HG02623 (cell line): ENCODE data around the gene PARD3B.

ENCODE experiments used
- ATAC-seq: cut with Tn5 transposase; IDR thresholded peaks from one replicate; pipeline ENCODE4 v1.9.1; 2021; ENCODE audit warnings: moderate library complexity; ENCODE audit not compliant: unreplicated experiment

The PARD3B gene

DNA sequence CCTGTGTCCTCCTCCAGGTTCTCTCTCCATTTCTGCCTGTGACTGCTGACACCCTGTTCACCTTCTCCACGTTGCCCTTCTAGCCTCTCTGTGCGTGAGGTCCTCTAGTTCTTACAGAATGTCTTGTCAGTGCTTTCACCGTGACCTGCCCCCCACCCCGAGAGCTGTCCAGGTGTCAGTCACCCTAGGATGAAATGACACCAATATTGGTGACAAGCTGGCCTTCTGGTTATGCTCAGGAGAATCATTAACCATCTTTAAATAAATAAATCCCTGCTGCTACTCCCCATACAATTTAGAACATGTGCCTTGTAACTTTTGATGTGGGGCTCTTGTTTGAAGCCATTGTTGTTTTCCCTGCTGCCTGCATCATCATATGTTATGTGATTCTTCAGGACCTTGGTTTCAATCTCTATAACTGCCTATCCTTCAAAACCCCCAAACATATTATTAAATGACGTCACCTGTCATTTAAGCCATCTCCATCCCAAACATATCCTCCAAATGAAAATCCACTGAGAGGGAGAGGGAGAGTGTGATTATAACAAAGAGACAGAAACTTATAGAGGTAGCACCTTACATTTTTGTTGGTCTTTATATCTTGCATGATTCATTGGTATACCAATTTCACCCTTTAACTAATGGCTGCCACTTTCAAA lies 496.3 kb downstream of the PARD3B start:
- ATAC-seq, result no peak

DNA sequence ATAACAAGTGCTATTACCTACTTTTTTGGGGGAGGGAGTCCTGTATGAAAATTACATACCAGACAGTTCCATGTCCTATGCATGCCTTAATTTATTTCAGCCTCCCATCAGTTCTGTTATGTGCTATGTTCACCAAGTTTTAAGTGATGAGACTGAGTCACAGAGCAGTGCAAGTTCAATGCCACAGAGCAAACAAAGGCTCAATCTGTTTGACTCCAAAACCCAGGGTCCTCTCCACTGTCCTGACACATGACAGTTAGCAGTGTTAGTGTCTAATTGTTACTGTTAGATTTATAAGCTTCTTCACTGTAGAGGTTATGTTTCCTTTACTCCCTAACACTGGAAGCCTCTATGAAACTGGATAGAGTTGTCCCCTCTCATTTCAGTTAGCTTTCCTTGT lies 498.0 kb downstream of the PARD3B start:
- no peak for ATAC-seq

DNA sequence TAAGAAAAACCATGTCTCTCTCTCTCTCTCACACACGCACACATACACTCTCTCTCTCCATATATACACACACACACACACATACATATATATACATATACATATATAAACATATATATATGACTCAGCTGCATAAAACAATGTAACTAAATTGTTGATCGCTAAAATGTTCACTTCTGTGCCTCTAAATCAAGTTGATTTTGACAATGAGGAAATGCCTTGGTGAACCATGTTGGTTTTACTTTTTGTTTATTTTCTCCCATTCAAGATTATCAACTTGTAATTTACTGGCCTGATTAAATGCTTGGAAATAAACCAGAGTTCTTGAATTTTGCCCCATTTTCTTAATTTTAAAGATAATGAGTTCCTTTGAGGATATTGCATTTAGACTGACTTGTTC lies 500.4 kb downstream of the PARD3B start:
- no peak for ATAC-seq

DNA sequence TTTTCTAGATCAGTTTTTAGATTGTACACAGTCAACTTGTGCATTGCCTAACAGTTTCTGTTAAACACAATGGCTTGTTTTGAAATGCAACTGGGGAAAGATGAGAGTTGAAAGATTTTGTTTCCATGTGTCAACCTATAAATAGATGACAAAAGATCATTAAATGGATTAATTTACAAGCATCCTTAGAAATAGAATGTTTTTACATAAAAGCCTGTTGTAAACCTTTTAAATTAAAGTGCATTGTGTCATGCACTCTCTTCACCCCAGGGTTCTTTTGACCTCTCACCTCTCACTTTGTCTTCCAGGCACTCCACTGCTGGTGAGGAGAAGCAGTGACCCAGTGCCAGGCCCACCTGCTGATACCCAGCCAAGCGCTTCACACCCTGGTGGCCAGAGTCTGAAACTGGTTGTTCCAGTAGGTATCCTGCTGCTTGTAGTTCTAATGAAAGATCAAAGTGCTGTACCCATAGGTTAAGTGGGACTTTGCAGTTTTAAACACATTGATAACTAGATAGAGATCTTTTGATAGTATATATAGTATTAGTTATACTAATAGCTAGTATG lies 502.1 kb downstream of the PARD3B start:
- no peak for ATAC-seq

DNA sequence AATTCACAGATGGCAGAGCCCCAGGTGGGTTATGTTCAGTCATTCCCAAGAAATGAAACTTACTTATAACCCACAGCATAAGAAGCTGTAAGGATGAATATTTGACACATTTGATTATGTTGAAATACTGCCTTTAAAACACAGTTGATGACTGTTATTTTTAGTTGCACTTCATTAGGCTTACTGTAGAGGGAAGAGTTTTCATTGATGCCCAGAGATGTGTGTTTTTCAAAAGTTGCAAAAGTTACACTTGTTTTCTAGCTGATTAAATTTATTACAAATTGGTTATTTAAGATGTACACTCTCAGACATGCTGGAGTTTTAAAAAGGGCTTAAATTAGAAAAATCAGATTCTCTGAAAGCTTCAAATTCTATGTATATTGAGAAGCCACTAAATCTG lies 506.1 kb downstream of the PARD3B start:
- no peak for ATAC-seq

DNA sequence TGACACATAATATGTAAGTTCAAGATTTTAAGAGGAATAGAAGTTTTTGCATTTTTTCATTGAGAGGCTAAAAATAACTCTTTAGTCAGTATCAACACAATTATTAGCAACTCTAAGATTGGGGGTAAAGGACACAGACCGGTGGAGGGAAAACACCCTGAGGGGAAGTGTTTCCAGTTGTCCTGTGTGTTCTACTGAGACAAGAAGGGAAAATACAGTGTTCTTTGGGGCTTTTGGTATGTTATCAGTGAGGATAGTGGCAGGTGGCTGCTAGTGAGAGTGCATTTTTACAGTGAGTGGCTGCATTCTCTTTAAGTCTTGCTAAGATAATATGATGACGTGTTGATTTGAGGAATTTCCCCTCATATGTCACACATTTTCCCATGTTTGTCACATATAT lies 507.5 kb downstream of the PARD3B start:
- no peak for ATAC-seq

DNA sequence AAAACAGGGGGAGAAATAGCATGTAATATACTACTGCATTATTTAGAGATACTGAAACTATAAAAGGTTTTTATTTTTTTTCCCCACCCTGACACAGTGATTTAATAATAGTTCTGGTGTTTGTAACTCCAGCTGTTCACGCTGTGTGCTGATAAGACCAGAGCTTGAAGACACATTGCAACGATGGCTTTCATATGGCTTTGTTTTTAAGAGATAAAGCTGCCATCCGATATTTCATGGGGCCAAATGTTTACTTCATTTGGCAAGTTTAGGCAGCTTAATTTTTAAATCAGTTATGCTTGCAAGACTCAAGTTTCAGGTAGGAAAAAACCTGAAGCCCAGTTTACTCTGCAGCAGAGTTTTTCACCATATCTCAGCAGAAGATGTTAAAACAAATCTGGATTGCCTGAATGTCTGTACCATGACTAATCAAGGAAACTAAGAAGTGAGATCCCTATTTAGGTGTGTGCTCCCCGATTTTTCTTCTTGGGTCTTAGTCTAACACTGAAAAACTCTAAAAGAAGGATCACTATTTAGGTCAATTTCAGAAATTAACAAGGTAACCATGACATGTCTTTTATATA lies 508.6 kb downstream of the PARD3B start:
- ATAC-seq, result no peak

DNA sequence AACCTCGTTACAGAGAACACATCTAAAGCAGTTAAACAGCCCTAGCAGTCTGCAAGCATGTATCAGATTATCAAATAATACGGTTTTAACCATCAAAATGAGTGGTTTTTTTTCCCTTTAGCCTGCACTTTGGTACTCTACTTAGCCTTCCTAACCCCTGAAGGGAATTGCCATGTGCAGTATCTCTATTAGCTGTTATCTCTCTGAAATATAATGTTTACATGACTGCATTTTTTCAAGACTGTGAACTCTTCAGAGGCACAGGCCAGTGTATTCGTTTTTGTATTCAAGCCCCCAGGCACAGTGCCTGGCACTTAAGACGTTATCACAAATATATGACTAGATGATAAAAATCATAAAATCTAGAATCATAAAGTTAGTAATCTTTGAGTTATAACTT lies 509.5 kb downstream of the PARD3B start:
- no peak for ATAC-seq

DNA sequence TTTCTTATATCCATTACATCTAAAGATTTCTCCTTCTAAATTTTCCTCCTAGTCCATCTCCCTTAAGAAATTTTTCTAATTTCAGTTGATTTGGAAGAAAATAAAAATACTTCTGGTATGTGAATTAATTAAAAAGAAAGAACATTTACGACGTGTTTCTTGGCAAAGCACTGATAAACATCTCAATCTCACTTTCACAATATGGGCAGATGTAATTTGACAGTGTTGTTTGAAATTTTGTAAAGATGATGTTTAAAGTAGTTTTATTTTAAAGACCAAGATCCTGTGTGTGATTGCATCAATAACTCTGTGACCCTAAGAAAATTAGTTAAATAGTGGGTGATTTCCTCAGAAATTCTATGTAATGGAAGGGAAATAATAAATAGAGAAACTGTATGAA lies 510.0 kb downstream of the PARD3B start:
- no peak for ATAC-seq

DNA sequence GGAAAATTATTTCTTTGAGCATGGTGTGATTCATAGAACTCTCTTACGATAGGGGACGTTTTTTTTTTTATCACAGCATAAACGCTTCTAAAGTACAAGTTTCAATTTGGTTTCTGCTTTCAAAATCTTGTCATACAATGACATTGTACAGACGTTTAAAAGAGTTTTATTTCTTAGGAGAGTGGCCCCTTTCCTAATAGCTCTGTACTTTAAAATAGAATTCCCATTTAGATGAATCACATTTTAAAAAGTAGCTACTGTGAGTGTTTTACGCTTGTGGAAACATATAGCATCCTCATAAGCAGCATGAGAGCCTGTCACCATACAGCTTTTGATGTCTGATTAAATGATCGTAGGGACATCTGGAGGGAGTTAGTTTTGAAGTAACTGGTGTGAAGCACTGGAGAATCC lies 510.9 kb downstream of the PARD3B start:
- no peak for ATAC-seq

DNA sequence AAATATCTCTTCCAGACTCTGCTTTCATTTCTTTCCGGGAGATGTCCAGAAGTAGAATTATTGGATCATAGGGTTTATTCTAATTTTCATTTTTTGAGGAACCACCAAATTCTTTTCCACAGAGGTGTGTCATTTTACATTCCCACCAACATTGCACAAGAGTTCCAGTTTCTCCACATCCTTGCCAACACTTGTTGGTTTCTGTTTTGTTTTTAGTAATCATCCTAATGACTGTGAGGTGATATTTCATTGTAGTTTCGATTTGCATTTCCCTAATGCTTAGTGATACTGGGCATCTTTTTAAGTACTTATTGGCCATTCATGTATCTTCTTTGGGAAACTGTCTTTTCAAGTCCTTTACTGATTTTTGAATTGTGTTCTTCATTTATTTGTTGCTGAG lies 513.1 kb downstream of the PARD3B start:
- ATAC-seq, result no peak

DNA sequence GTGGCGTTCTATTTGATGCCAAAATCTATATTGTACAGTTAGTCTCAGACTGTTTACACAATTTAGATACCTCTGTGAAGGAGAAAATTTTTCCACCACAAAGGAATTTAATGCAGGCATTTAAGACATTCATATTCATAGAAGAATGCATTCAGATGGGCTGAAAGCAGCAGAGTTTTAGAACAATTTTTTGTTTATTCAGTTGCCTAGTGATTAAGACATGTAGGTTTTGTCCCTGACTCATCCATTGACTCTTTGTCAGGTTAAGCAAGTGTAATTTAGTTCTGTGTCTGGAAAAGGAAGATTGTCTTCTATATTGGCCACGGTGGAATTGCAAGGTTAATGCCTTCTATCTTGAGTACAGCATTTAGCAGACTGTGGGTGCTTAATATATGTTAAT lies 515.0 kb downstream of the PARD3B start:
- ATAC-seq, result no peak

DNA sequence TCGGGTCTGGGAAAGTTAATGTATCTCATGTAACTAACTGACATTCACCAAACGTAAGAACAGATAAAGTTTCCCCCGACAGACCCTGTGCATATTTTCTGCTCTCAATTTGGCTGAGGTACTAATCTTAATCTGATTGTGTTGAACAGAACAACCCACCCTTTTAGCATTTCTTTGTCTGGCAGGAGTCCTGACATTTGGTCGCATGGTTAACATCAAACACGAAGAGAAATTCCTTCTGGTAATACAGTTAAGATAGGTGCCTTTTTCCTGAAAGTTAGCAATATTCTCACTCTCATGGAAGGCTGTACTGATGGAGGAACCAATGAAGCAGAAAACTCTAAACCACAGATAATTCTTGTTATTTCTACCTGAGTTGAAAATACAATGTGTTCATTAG lies 520.8 kb downstream of the PARD3B start:
- ATAC-seq, result no peak

DNA sequence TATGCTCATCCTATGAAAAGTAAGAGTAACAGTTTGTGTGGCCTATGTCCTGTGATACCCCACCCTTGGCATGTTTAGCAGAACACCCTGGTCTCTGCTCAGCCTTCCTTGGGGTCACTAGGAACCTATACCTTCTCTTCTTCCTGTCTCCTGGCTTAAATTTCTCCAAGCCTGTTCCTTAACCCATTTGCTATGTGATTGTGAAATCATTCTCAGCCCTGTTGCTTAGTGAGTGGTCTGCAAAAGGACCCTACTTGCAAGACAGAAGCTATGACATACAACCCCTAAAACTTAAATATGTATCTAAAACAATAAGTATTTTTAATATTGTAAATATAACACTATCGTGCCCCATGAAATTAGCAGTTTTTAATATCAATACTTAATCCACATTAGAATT lies 524.7 kb downstream of the PARD3B start:
- ATAC-seq, result no peak

DNA sequence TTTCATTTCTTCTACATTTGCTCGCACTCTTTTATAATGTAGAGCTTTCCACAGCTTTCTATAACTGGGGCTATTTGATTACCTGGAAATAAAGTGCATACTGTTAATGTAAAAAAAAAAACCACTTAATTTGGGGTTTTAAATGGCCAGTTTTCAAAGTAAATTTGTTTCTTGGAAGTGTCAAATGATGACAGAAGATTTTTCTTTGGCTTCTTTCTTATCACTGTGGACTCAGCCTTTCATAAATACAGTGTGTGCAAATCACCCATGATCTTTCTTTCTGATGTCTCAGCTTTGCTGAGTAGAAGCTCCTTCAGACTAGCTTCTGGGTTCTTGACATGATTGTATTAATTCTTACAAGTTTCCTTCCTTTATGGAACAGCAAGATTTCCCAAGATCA lies 525.6 kb downstream of the PARD3B start:
- ATAC-seq, result no peak

DNA sequence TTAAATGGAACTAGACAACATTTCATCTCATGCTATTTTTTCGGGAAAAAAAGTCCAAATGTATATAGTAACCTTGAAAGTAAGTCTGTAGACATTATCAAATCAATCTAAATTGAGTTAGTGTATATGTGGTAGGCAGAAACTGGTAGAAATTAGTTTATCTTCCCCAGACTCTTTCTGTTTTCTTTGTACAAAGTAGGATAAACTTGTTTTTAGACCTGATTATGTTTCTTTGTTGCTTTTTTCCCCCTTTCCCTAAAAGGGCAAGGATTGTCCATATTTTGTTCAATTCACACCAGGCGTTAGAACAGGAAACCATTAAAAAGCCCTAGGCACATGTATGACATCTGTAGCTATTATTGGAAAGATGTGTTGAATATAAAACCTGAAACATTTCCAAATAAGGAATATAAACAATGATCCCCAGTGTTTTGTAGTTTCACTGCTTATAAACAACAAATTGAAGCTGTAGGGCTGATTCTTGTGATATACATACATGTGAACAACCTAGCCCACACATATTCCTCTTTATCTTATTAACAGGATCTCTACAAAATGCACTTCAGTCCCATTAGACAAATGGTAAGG lies 528.3 kb downstream of the PARD3B start:
- ATAC-seq, result no peak

DNA sequence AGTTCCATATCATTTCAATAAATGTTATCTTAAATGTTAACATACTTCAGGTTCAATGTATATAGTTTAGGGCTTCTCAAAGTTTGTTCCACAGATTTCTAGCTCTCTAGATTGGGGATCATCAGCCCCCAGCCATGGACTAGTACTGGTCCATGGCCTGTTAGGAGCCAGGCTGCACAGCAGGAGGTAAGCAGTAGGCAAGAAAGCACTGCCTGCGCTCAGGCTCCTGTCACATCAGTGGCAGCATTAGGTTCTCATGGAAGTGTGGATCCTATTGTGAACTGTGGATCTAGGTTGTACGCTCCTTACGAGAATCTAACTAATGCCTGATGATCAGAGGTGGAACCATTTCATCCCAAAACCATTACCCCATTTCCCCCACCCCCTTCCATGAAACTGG lies 531.1 kb downstream of the PARD3B start:
- no peak for ATAC-seq

DNA sequence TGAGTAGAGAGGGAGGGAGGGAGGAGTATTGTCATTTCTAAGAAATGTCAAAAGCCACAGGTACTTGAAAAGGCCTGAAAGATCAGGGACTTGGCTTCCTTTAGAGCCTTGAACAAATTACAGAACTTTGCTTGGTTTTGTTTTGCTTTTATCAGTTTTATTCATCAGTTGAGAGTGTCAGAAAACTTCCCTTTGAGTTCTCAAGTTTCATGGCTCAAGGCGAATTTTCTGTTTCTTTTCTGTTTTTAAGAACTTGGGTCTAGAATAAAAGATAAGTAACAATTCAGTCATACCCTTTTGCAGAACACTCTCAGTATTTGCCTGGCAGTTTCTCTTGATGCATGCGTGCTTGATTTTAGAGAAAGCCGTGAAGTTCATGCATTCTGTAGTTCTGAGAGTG lies 531.9 kb downstream of the PARD3B start:
- ATAC-seq, result no peak

DNA sequence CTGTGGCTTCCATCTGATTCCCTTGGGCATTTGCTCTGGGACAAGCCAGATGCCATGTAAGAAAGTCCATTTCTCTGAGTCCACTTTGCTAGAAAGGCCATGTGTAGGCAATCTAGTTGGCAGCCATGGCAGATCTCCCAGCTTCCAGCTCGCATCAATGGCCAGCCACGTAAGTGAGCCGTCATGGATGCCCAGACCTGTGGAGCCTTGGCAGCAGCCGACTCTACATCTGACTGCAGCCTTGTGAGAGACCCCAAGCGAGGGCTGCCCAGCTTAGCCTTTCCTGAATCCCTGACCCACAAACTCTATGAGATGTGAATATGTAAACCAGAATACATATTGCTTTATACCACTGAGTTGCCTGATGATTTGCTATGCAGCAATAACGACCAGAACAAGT lies 533.5 kb downstream of the PARD3B start:
- ATAC-seq, result no peak

DNA sequence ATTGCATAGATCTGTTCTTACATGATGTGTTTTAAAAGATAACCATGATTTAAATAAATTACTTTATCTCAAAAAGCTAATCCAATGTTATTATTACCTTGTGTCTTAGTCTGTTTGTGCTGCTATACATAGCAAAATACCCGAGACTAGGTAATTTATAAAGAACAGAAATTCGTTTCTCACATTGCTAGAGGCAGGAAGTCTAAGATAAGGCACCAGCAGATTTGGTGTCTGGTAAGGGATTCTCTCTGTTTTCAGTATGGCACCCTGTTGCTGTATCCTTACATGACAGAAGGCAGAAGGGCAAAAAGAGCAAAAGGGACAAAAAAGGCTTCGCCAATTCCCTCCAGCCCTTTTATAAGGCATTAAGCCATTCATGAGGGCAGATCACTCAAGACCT lies 533.9 kb downstream of the PARD3B start:
- no peak for ATAC-seq

DNA sequence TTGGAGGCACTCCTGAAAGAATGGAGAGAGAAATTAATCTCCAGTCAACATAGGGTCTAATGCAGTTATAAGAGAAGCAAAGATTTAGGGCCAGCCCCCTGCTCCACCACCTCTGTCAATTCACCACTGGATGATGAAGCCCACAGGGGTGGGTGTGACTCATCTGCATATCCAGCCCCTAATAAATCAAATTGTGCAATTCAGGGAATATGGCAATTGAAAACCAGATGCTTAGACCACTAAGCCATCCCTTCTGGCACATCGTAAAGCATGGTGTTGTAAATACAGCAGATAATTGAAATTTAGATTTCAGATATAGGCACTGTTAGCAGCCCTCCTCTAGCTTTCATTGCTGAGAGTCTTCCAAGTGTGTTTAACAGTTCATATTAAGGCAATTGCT lies 541.4 kb downstream of the PARD3B start:
- no peak for ATAC-seq

DNA sequence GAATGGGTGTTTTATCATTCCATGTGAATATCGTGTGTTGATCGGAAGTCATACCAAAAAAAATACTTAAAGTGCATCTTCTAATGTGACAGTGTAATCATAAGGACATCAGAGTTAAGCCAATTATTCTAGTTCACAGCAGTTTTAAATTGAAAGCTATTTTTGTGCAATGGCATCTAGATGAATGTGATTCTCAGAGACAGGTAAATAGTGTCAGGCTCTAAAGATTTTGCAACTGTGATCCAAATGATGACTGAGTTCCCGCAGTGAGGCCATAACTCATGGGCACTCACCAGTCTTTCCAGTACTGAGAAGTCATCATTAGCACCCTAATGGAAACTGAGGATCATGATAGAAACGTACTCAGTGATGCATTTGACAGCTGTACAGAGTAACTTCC lies 542.6 kb downstream of the PARD3B start:
- ATAC-seq, result no peak

DNA sequence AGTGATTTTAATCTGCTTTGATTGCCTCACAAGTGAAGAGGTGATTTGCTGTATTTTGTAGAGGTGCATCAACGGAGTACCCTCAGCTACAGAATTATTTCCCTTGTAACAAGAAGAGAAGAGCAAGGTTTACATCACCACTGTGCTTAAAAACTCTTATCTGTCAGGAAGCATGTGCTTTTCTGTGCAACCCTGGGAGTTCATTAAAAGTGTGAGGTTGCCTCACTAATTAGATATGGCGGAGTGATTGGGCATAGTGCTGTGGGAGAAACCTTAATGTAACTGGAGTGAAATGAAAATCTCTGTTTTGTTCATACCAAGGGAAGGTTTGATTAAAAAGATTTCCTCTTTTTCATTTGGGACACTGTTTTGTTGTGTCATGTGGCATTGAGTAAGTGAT lies 544.7 kb downstream of the PARD3B start:
- no peak for ATAC-seq
